ENCODE measurements around the gene STAT5B. TPM values are rescaled to one million over a fixed set of nuclear protein-coding genes. Genes with fewer than 3 reads are reported as not detected.

Gene STAT5B
- total and polyA plus RNA-seq, 9 of the 15 experiments (the other 6 are each of a cell fraction or from before 2014, with no cell fraction given): 20.8 to 176 (median 92.4) TPM

DNA sequence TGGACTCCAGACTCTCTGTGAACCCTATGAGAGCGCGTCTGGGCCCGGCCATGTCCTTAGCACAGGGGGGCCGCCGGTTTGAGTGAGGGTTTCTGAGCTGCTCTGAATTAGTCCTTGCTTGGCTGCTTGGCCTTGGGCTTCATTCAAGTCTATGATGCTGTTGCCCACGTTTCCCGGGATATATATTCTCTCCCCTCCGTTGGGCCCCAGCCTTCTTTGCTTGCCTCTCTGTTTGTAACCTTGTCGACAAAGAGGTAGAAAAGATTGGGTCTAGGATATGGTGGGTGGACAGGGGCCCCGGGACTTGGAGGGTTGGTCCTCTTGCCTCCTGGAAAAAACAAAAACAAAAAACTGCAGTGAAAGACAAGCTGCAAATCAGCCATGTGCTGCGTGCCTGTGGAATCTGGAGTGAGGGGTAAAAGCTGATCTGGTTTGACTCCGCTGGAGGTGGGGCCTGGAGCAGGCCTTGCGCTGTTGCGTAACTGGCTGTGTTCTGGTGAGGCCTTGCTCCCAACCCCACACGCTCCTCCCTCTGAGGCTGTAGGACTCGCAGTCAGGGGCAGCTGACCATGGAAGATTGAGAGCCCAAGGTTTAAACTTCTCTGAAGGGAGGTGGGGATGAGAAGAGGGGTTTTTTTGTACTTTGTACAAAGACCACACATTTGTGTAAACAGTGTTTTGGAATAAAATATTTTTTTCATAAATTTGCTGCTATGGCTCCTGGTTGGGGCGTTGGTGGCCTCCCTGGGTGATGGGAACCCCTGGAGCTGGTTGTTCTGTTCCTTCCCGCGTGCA is 35.2 kb upstream of the STAT5B start (continued):
- TF ChIP-seq, protein P1, sequence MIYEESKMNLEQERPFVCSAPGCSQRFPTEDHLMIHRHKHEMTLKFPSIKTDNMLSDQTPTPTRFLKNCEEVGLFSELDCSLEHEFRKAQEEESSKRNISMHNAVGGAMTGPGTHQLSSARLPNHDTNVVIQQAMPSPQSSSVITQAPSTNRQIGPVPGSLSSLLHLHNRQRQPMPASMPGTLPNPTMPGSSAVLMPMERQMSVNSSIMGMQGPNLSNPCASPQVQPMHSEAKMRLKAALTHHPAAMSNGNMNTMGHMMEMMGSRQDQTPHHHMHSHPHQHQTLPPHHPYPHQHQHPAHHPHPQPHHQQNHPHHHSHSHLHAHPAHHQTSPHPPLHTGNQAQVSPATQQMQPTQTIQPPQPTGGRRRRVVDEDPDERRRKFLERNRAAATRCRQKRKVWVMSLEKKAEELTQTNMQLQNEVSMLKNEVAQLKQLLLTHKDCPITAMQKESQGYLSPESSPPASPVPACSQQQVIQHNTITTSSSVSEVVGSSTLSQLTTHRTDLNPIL (CRISPR knock-in tag; IDR thresholded peaks at IDR 0.05): no peak
- TF ChIP-seq XRCC3 (IDR thresholded peaks at IDR 0.05): no peak
- TF ChIP-seq, protein P2, sequence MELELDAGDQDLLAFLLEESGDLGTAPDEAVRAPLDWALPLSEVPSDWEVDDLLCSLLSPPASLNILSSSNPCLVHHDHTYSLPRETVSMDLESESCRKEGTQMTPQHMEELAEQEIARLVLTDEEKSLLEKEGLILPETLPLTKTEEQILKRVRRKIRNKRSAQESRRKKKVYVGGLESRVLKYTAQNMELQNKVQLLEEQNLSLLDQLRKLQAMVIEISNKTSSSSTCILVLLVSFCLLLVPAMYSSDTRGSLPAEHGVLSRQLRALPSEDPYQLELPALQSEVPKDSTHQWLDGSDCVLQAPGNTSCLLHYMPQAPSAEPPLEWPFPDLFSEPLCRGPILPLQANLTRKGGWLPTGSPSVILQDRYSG (tag; conservative IDR thresholded peaks at IDR 0.05; ENCODE audit: low read depth): peak; percentile 54; the same call in 1 of the 2 replicates
- TF ChIP-seq, protein P3, sequence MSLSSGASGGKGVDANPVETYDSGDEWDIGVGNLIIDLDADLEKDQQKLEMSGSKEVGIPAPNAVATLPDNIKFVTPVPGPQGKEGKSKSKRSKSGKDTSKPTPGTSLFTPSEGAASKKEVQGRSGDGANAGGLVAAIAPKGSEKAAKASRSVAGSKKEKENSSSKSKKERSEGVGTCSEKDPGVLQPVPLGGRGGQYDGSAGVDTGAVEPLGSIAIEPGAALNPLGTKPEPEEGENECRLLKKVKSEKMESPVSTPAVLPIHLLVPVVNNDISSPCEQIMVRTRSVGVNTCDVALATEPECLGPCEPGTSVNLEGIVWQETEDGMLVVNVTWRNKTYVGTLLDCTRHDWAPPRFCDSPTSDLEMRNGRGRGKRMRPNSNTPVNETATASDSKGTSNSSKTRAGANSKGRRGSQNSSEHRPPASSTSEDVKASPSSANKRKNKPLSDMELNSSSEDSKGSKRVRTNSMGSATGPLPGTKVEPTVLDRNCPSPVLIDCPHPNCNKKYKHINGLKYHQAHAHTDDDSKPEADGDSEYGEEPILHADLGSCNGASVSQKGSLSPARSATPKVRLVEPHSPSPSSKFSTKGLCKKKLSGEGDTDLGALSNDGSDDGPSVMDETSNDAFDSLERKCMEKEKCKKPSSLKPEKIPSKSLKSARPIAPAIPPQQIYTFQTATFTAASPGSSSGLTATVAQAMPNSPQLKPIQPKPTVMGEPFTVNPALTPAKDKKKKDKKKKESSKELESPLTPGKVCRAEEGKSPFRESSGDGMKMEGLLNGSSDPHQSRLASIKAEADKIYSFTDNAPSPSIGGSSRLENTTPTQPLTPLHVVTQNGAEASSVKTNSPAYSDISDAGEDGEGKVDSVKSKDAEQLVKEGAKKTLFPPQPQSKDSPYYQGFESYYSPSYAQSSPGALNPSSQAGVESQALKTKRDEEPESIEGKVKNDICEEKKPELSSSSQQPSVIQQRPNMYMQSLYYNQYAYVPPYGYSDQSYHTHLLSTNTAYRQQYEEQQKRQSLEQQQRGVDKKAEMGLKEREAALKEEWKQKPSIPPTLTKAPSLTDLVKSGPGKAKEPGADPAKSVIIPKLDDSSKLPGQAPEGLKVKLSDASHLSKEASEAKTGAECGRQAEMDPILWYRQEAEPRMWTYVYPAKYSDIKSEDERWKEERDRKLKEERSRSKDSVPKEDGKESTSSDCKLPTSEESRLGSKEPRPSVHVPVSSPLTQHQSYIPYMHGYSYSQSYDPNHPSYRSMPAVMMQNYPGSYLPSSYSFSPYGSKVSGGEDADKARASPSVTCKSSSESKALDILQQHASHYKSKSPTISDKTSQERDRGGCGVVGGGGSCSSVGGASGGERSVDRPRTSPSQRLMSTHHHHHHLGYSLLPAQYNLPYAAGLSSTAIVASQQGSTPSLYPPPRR (CRISPR knock-in tag; IDR thresholded peaks at IDR 0.05; ENCODE audit: borderline replicate concordance): no peak
- TF ChIP-seq, protein P4, sequence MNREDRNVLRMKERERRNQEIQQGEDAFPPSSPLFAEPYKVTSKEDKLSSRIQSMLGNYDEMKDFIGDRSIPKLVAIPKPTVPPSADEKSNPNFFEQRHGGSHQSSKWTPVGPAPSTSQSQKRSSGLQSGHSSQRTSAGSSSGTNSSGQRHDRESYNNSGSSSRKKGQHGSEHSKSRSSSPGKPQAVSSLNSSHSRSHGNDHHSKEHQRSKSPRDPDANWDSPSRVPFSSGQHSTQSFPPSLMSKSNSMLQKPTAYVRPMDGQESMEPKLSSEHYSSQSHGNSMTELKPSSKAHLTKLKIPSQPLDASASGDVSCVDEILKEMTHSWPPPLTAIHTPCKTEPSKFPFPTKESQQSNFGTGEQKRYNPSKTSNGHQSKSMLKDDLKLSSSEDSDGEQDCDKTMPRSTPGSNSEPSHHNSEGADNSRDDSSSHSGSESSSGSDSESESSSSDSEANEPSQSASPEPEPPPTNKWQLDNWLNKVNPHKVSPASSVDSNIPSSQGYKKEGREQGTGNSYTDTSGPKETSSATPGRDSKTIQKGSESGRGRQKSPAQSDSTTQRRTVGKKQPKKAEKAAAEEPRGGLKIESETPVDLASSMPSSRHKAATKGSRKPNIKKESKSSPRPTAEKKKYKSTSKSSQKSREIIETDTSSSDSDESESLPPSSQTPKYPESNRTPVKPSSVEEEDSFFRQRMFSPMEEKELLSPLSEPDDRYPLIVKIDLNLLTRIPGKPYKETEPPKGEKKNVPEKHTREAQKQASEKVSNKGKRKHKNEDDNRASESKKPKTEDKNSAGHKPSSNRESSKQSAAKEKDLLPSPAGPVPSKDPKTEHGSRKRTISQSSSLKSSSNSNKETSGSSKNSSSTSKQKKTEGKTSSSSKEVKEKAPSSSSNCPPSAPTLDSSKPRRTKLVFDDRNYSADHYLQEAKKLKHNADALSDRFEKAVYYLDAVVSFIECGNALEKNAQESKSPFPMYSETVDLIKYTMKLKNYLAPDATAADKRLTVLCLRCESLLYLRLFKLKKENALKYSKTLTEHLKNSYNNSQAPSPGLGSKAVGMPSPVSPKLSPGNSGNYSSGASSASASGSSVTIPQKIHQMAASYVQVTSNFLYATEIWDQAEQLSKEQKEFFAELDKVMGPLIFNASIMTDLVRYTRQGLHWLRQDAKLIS (CRISPR knock-in tag; IDR thresholded peaks at IDR 0.05): 0 out of 2 replicates have a peak, but pooled peaks have one; percentile 31
- no peak for TF ChIP-seq SIRT6 (IDR thresholded peaks at IDR 0.05; ENCODE audit: low read depth, low read length)
- no peak for TF ChIP-seq SAFB2 (IDR thresholded peaks at IDR 0.05; ENCODE audit: borderline replicate concordance, low read depth, low read length, severe bottlenecking)
- TF ChIP-seq, protein P5, sequence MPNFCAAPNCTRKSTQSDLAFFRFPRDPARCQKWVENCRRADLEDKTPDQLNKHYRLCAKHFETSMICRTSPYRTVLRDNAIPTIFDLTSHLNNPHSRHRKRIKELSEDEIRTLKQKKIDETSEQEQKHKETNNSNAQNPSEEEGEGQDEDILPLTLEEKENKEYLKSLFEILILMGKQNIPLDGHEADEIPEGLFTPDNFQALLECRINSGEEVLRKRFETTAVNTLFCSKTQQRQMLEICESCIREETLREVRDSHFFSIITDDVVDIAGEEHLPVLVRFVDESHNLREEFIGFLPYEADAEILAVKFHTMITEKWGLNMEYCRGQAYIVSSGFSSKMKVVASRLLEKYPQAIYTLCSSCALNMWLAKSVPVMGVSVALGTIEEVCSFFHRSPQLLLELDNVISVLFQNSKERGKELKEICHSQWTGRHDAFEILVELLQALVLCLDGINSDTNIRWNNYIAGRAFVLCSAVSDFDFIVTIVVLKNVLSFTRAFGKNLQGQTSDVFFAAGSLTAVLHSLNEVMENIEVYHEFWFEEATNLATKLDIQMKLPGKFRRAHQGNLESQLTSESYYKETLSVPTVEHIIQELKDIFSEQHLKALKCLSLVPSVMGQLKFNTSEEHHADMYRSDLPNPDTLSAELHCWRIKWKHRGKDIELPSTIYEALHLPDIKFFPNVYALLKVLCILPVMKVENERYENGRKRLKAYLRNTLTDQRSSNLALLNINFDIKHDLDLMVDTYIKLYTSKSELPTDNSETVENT (CRISPR knock-in tag; IDR thresholded peaks at IDR 0.05): 0 out of 2 replicates have a peak, but pooled peaks have one; percentile 56
- peak; percentile 53; the same call in 1 of the 2 replicates for TF ChIP-seq ZBTB7A (IDR thresholded peaks at IDR 0.05; ENCODE audit: borderline replicate concordance, control insufficient read depth, low read depth, low read length)
- TF ChIP-seq ZNF121 (CRISPR knock-in tag; conservative IDR thresholded peaks at IDR 0.05): no peak
- no peak for TF ChIP-seq ZSCAN29 (IDR thresholded peaks at IDR 0.05)
- TF ChIP-seq ZKSCAN3 (CRISPR knock-in tag; IDR thresholded peaks at IDR 0.05): no peak

All from K562 (cell line).